Keratinocyte (primary cell): Measurements from ENCODE around the gene C13orf42. TPM values are rescaled to one million over a fixed set of nuclear protein-coding genes. Genes with fewer than 3 reads are reported as not detected.
"Not testable (repeated sequence)": the region's sequence is repeated elsewhere in the genome, so short reads cannot be mapped to it uniquely, and the experiment has no call there.

Source experiments
- DNase-seq: peaks from one replicate; pipeline ENCODE4 v3.0.0-alpha.2; 2011; ENCODE audit warnings: low read depth, missing footprints, low spot score
- FAIRE-seq: peaks from 2 replicates; lab custom pipeline; 2011; peaks lifted over from hg19 to GRCh38; lab: Jason Lieb, UNC
- H2AFZ ChIP-seq: 2 replicates; pipeline ENCODE4 v1.6.0; 2012; ENCODE audit warnings: low read length, control low read depth, inconsistent platforms; ENCODE audit not compliant: control insufficient read depth
- H3K27ac ChIP-seq: 2 replicates; pipeline ENCODE4 v1.5.1; 2011; ENCODE audit warnings: low read length; ENCODE audit not compliant: control insufficient read depth, insufficient read depth
- H3K27me3 ChIP-seq: 3 replicates; pipeline ENCODE4 v1.6.0; 2011; ENCODE audit warnings: low read length; ENCODE audit not compliant: control insufficient read depth, insufficient read depth; ENCODE audit errors: extremely low read depth
- H3K36me3 ChIP-seq, 2 experiments: 2 replicates in 1 of 2; 3 replicates in 1 of 2; pipeline ENCODE4 v1.5.1; 2011; ENCODE audit warnings: low read length in 2 of 2, mild to moderate bottlenecking in 1 of 2; ENCODE audit not compliant: control insufficient read depth in 2 of 2, insufficient read depth in 2 of 2; ENCODE audit errors: extremely low read depth in 1 of 2
- H3K4me1 ChIP-seq: 3 replicates; pipeline ENCODE4 v1.5.1; 2011; ENCODE audit warnings: low read length; ENCODE audit not compliant: control insufficient read depth, insufficient read depth; ENCODE audit errors: extremely low read depth
- H3K4me2 ChIP-seq: 3 replicates; pipeline ENCODE4 v1.6.0; 2011; ENCODE audit warnings: low read depth, low read length; ENCODE audit not compliant: control insufficient read depth, insufficient read depth; ENCODE audit errors: extremely low read depth
- H3K4me3 ChIP-seq, 3 experiments: fragments of 200-600 bp in 1 of 3; sonication (generic) in 1 of 3; 2 replicates in 2 of 3; 3 replicates in 1 of 3; pipeline ENCODE4 v1.5.1; 2011 to 2016; ENCODE audit warnings: low read length in 3 of 3, mild to moderate bottlenecking in 3 of 3, control low read depth in 2 of 3, inconsistent platforms in 1 of 3, low read depth in 1 of 3, mixed read lengths in 1 of 3, mixed run types in 1 of 3, moderate library complexity in 1 of 3; ENCODE audit not compliant: control insufficient read depth in 2 of 3, insufficient read depth in 2 of 3; ENCODE audit errors: extremely low read depth in 1 of 3
- H3K79me2 ChIP-seq: 2 replicates; pipeline ENCODE4 v1.6.0; 2012; ENCODE audit warnings: low read length; ENCODE audit not compliant: control insufficient read depth, insufficient read depth
- H3K9ac ChIP-seq: 3 replicates; pipeline ENCODE4 v1.6.0; 2011; ENCODE audit warnings: low read length; ENCODE audit not compliant: control insufficient read depth, insufficient read depth; ENCODE audit errors: extremely low read depth
- H3K9me1 ChIP-seq: 3 replicates; pipeline ENCODE4 v1.6.0; 2011; ENCODE audit warnings: low read length; ENCODE audit not compliant: control insufficient read depth, insufficient read depth; ENCODE audit errors: extremely low read depth
- H3K9me3 ChIP-seq: 2 replicates; pipeline ENCODE4 v1.5.1; 2012; ENCODE audit warnings: low read depth, low read length; ENCODE audit not compliant: control insufficient read depth
- H4K20me1 ChIP-seq: 3 replicates; pipeline ENCODE4 v1.6.0; 2011; ENCODE audit warnings: low read length; ENCODE audit not compliant: control insufficient read depth, insufficient read depth; ENCODE audit errors: extremely low read depth
- CTCF ChIP-seq, 3 experiments: IDR thresholded peaks in 1 of 3; conservative IDR thresholded peaks in 1 of 3; optimal IDR thresholded peaks in 1 of 3; 2 replicates in 2 of 3; 3 replicates in 1 of 3; pipeline versions ENCODE3 to v1.5.1; 2011; ENCODE audit warnings: low read length in 3 of 3, mild to moderate bottlenecking in 3 of 3, moderate library complexity in 2 of 3, control low read depth in 1 of 3, inconsistent platforms in 1 of 3; ENCODE audit not compliant: insufficient read depth in 2 of 3; ENCODE audit errors: extremely low read depth in 1 of 3
- EZH2 ChIP-seq: IDR thresholded peaks from one replicate; pipeline ENCODE4 v1.6.1; 2012; ENCODE audit warnings: inconsistent platforms, mild to moderate bottlenecking, low read length, moderate library complexity
- dilution Hi-C: fragments of 300-500 bp; cut with MboI; formaldehyde crosslinking; loops from one replicate; pipeline ENCODE4 v1.7.0; 2020; ENCODE audit warnings: low sequenced_read_pairs; ENCODE audit not compliant: extremely low pct_ligation_motif_present
- polyA plus RNA-seq, 5 experiments: library from polyadenylated mRNA; depleted of rRNA in 3 of 5; stranded (reverse) in 3 of 5; stranded (forward) in 1 of 5; unstranded in 1 of 5; fragments of >200 nt; gene quantifications; 1 replicate in 1 of 5; 2 replicates in 3 of 5; 3 replicates in 1 of 5; pipeline versions ENCODE4 v1.2.1 to v1.2.3, GENCODE V29; 2011 to 2012; ENCODE audit warnings: missing spikeins in 2 of 5, low read depth in 1 of 5, low replicate concordance in 1 of 5

Gene C13orf42
- polyA plus RNA-seq, 1 donor (not counting 4 experiments of a cell fraction or from before 2014, with no cell fraction given), result not detected

- H3K27me3 ChIP-seq, H3K9me3 ChIP-seq, H4K20me1 ChIP-seq, H3K4me2 ChIP-seq, H3K27ac ChIP-seq, H2AFZ ChIP-seq, FAIRE-seq, H3K36me3 ChIP-seq, H3K4me3 ChIP-seq, H3K9ac ChIP-seq, H3K9me1 ChIP-seq, H3K4me1 ChIP-seq, dilution Hi-C loops, H3K79me2 ChIP-seq, DNase-seq: not testable (repeated sequence)
- TF ChIP-seq CTCF (optimal IDR thresholded peaks at IDR 0.05 in 1 of 3, IDR thresholded peaks at IDR 0.05 in 1 of 3, conservative IDR thresholded peaks at IDR 0.05 in 1 of 3; ENCODE audit: extremely low read depth in 1 of 3, insufficient read depth in 2 of 3, low read length in 3 of 3), result peak; percentile 27 to 44 (median 29)
These were observed 9.8 kb upstream of the C13orf42 start for GRCh38 chr13:51120873-51121272.

GRCh38 chr13:51118809-51119431 is 7.8 kb upstream of the C13orf42 start:
- Histone ChIP-seq H3K27me3 (peaks cover 7% of the 10 kb centered on the region), H3K4me3 (no peak overlapping the region), H3K9me1 (no peaks in the 10 kb centered on the region), H3K9ac (no peak overlapping the region), H4K20me1 (no peaks in the 10 kb centered on the region), H3K4me2 (no peak overlapping the region), H2AFZ (no peak overlapping the region), H3K79me2 (no peaks in the 10 kb centered on the region), H3K27ac (no peak overlapping the region), H3K36me3 (no peaks in the 10 kb centered on the region), H3K4me1 (no peaks in the 10 kb centered on the region), H3K9me3 (no peaks in the 10 kb centered on the region)
- DNase-seq, result no peak
- no peak for FAIRE-seq
- dilution Hi-C loops, result no loop called here
- TF ChIP-seq CTCF (optimal IDR thresholded peaks at IDR 0.05 in 1 of 3, IDR thresholded peaks at IDR 0.05 in 1 of 3, conservative IDR thresholded peaks at IDR 0.05 in 1 of 3; ENCODE audit: extremely low read depth in 1 of 3, insufficient read depth in 2 of 3, low read length in 3 of 3) (no peak), EZH2 (no peak)
